Uterus (tissue), 4 donors: ENCODE measurements around the gene IL5. TPM values are rescaled to one million over a fixed set of nuclear protein-coding genes. Genes with fewer than 3 reads are reported as not detected.

ENCODE experiments used
- DNase-seq, 2 donors: peaks; one replicate each; pipeline ENCODE4 v3.0.0-alpha.2; 2019 to 2020
- H3K27ac ChIP-seq, 2 donors: fragments of 200-600 bp; sonication (generic); 1 replicate in 1 of 2; 2 replicates in 1 of 2; pipeline ENCODE4 v1.5.1; 2016 to 2018
- H3K27me3 ChIP-seq, 2 donors: fragments of 200-600 bp; sonication (generic); one replicate each; pipeline ENCODE4 v1.5.1; 2018 to 2019; ENCODE audit warnings: control low read depth in 1 of 2
- H3K36me3 ChIP-seq, 2 donors: fragments of 200-600 bp; sonication (generic); one replicate each; pipeline ENCODE4 v1.5.1; 2019; ENCODE audit warnings: control low read depth in 1 of 2
- H3K4me1 ChIP-seq, 2 donors: fragments of 200-600 bp; sonication (generic); one replicate each; pipeline ENCODE4 v1.5.1; 2018 to 2019; ENCODE audit warnings: control low read depth in 1 of 2
- H3K4me3 ChIP-seq, 2 donors: fragments of 200-600 bp; sonication (generic); 1 replicate in 1 of 2; 2 replicates in 1 of 2; pipeline ENCODE4 v1.5.1; 2018 to 2019; ENCODE audit warnings: mild to moderate bottlenecking in 1 of 2
- H3K9me3 ChIP-seq, 2 donors: fragments of 200-600 bp; sonication (generic); one replicate each; pipeline ENCODE4 v1.5.1; 2019; ENCODE audit warnings: control low read depth in 1 of 2
- POLR2A ChIP-seq, 2 donors: fragments of 450-650 bp; IDR thresholded peaks; one replicate each; pipeline ENCODE4 v1.6.1; 2016; ENCODE audit warnings: antibody characterized with exemption in 2 of 2, mild to moderate bottlenecking in 1 of 2, moderate library complexity in 1 of 2
- intact Hi-C: fragments of 100-400 bp; cut with DNase I; formaldehyde crosslinking; loops from one replicate; pipeline ENCODE4 v1.15.1; 2023; ENCODE audit warnings: low total_unique reads
- total RNA-seq, 4 donors: library from RNA; depleted of rRNA in 3 of 4; stranded (reverse); fragments of >200 nt in 3 of 4; gene quantifications; one replicate each; pipeline versions ENCODE4 v1.1.0 to v1.2.4, GENCODE V29; 2014 to 2023
- TF ChIP-seq, protein P1 (sequence below), 4 experiments: fragments of 200-600 bp in 2 of 4; fragments of 450-650 bp in 2 of 4; sonication (generic) in 2 of 4; IDR thresholded peaks; one replicate each; pipeline ENCODE4 v1.5.1; 2016 to 2019; ENCODE audit warnings: antibody characterized with exemption in 4 of 4, mild to moderate bottlenecking in 2 of 4, moderate library complexity in 1 of 4
- donor health status: DM: yes; HTN: yes; CAD: no.

Gene IL5
- total RNA-seq, 4 donors from 2014 or later, result not detected

DNA sequence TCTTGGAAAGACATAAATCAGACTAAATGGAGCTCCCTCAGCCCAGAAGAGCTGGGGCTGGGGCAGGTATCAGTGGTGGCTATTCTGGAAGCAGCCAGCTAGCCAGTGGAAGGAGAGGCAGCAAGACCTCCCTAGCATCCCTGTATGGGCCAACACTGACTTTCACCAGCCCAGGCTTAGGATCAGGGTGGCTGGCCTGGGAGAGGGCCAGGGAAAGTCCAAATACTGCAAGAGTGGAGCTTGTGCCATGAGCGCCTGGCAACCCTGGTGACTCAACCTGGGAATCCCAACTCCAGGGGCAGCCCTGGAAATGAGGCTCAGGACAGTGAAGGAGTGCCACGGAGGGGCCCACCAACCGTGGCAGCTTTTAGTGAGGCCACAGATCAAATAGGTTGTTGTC is 45.2 kb downstream of the IL5 start:
- H3K27ac ChIP-seq, result peak overlapping the region; percentile 88 to 91
- TF ChIP-seq POLR2A (IDR thresholded peaks at IDR 0.05), result no peak
- H3K4me1 ChIP-seq, result peaks cover 0 to 6% of the 10 kb centered on the region in 2 donors
- DNase-seq, result peak; percentile 44 to 54
- no peaks in the 10 kb centered on the region for H3K9me3 ChIP-seq
- no peaks in the 10 kb centered on the region for H3K36me3 ChIP-seq
- H3K4me3 ChIP-seq, result no peak overlapping the region
- intact Hi-C loops, result loop anchor here (2.0 to 5.0 kb wide), 2 partner anchors 71 to 109 kb away; no protein-coding TSS in a partner anchor
- no peaks in the 10 kb centered on the region for H3K27me3 ChIP-seq

DNA sequence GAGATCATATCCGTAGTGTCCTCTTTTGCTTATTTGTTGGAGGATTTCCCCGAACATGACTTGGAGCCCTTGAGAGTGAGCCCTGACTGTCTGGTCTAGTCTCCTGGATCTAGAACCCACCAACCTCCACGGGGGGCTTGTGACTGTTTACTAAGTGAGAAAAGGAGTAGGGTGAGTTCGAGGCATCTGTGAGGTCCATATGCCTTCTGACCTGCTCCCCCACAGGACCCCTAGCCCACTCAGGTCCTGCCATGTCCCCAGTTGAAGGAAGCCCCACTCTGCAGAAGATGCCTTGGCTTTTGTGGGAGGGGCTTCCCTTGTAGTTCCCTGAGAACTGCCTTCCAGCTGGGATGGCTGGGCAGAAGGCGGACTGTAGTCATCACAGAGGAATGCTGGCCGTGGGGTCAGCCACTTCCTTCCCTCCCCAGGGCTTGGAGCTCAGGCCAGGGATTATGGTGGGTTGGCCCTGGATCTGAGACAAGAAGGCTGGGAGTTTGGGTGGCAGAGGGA is 45.8 kb downstream of the IL5 start:
- TF ChIP-seq, protein P1, sequence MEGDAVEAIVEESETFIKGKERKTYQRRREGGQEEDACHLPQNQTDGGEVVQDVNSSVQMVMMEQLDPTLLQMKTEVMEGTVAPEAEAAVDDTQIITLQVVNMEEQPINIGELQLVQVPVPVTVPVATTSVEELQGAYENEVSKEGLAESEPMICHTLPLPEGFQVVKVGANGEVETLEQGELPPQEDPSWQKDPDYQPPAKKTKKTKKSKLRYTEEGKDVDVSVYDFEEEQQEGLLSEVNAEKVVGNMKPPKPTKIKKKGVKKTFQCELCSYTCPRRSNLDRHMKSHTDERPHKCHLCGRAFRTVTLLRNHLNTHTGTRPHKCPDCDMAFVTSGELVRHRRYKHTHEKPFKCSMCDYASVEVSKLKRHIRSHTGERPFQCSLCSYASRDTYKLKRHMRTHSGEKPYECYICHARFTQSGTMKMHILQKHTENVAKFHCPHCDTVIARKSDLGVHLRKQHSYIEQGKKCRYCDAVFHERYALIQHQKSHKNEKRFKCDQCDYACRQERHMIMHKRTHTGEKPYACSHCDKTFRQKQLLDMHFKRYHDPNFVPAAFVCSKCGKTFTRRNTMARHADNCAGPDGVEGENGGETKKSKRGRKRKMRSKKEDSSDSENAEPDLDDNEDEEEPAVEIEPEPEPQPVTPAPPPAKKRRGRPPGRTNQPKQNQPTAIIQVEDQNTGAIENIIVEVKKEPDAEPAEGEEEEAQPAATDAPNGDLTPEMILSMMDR (IDR thresholded peaks at IDR 0.05), result no peak
- TF ChIP-seq POLR2A (IDR thresholded peaks at IDR 0.05), result no peak
- Histone ChIP-seq H3K27me3 (no peaks in the 10 kb centered on the region), H3K4me1 (peaks cover 0 to 6% of the 10 kb centered on the region in 2 donors), H3K4me3 (peak overlapping the region in 1 of 2 donors; percentile 46), H3K36me3 (no peaks in the 10 kb centered on the region), H3K27ac (peak overlapping the region; percentile 88 to 91), H3K9me3 (no peaks in the 10 kb centered on the region)
- DNase-seq, result peak; percentile 79 to 80
- intact Hi-C loops, result loop anchor here (5.0 kb wide), 1 partner anchor 70 kb away; no protein-coding TSS in a partner anchor

DNA sequence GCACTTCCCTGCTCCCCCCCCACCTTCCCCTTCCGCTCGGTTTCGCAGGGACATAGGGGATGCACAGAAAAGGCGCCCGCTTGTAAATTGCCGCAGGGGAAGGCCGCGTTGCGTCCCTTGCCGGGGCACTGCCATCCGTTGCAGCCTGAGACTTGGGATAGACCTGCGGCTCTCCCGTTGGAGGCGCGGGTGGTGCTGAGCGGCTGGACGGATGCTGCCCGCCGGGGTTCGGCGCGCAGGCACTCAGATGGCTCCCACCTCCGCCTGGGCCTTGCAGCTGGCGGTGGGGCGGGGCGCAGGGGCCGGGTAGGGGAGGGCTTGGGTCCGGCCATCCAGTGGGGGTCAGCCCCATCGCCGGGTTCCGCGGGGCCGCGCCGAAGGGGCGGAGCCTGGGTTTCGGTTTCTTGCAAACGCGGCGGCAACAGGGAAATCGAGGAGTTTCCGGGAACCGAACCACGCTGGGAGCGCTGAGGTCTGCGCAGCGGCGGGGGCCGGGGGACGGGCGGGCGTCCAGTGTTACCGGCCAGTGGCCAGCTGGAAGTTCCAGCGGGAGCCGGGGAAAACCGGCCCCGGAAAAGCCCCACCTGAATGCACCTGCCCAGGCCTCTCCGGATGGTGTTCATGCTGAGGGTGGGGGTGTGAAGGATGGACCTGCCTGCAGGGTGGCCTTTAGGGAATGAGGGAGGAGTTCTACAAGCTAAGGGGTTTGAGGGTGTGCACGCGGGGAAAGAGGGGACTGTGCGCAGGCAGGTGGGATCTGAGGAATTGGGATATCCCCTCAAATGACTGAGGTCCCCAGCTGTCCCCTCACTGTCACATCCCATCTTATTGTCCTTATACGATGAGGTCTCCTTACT is 46.5 kb downstream of the IL5 start:
- no peaks in the 10 kb centered on the region for H3K9me3 ChIP-seq
- H3K36me3 ChIP-seq, result no peaks in the 10 kb centered on the region
- peak in 1 of 2 donors; percentile 21 for TF ChIP-seq POLR2A (IDR thresholded peaks at IDR 0.05)
- TF ChIP-seq, protein P1 (IDR thresholded peaks at IDR 0.05), result no peak
- peak; percentile 88 to 89 for DNase-seq
- peak overlapping the region; percentile 88 to 91 for H3K27ac ChIP-seq
- peak overlapping the region; percentile 46 to 58 for H3K4me3 ChIP-seq
- H3K27me3 ChIP-seq, result no peaks in the 10 kb centered on the region
- H3K4me1 ChIP-seq, result peaks cover 0 to 6% of the 10 kb centered on the region in 2 donors
- intact Hi-C loops, result loop anchor here (5.0 kb wide), 1 partner anchor 70 kb away; no protein-coding TSS in a partner anchor

DNA sequence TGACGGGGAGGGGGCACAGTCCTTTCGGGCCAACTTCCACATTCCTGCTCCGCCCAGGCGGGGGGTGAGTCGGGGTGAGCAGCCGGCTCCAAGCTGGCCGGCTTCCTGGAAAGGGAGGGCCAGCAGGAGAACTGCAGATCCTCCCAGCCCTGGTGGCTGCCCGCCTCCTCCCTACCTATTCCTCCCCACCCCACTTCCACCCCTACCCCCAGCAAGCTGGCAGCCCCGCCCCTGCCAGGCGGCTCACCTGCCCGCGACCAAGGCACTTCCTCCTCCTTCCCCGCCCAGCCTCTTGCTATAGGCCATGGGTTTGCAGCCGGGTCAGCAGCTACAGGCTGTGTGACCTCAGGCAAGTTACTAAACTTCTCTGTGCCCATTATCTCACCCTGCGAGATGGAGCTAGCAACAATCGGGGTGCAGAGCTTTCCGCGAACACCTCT is 47.1 kb downstream of the IL5 start:
- Histone ChIP-seq H3K4me1 (peaks cover 5 to 11% of the 10 kb centered on the region in 2 donors), H3K27me3 (no peaks in the 10 kb centered on the region), H3K36me3 (no peaks in the 10 kb centered on the region), H3K9me3 (no peaks in the 10 kb centered on the region), H3K4me3 (peak overlapping the region; percentile 46 to 58), H3K27ac (peak overlapping the region; percentile 88 to 91)
- intact Hi-C loops, result loop anchor here (5.0 kb wide), 1 partner anchor 69 kb away; no protein-coding TSS in a partner anchor
- TF ChIP-seq POLR2A (IDR thresholded peaks at IDR 0.05), result no peak
- TF ChIP-seq, protein P1 (IDR thresholded peaks at IDR 0.05), result no peak
- peak; percentile 88 to 89 for DNase-seq

DNA sequence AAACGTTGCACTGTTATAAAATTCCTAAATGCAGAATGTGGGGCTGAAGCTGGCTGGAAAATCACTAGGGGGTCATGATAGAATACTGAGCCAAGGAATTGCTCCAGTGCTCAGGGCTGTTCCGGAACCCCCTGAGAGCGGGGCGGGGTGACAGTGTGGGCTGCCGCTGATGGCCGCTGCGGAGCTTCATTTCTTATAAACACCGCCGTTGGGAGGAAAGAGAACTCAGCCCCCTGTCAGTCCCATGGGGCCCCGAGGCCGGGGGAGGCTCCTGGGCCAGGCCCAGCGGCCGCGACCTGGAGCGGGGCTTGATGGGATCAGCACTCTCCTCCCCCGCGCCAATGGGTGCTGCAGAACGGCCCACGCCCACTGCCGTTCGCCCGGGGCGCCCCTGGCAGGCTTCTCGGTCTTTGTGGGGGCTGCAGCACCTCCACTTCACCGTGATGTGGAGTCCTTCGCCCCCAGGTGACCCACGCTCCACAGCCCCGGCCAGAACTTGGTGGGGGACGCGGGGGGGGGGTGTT is 47.6 kb downstream of the IL5 start:
- H3K4me3 ChIP-seq, result peak overlapping the region; percentile 46 to 58
- H3K27ac ChIP-seq, result peak overlapping the region; percentile 88 to 91
- TF ChIP-seq, protein P1 (IDR thresholded peaks at IDR 0.05), result peak; percentile 13 to 19 (median 18)
- TF ChIP-seq POLR2A (IDR thresholded peaks at IDR 0.05), result peak; percentile 20 to 43
- intact Hi-C loops, result loop anchor here (5.0 kb wide), 1 partner anchor 68 kb away; no protein-coding TSS in a partner anchor
- peak; percentile 93 to 94 for DNase-seq
- H3K27me3 ChIP-seq, result no peaks in the 10 kb centered on the region
- H3K36me3 ChIP-seq, result no peaks in the 10 kb centered on the region
- H3K4me1 ChIP-seq, result peaks cover 8 to 11% of the 10 kb centered on the region in 2 donors
- no peaks in the 10 kb centered on the region for H3K9me3 ChIP-seq
